ENCODE data around the gene ZNF439. TPM values are rescaled to one million over a fixed set of nuclear protein-coding genes. Genes with fewer than 3 reads are reported as not detected.

ZNF439 gene
- total and polyA plus RNA-seq, 2 of the 13 experiments (the other 11 are each of a cell fraction or from before 2014, with no cell fraction given), result 2.9 to 4.9 TPM

DNA sequence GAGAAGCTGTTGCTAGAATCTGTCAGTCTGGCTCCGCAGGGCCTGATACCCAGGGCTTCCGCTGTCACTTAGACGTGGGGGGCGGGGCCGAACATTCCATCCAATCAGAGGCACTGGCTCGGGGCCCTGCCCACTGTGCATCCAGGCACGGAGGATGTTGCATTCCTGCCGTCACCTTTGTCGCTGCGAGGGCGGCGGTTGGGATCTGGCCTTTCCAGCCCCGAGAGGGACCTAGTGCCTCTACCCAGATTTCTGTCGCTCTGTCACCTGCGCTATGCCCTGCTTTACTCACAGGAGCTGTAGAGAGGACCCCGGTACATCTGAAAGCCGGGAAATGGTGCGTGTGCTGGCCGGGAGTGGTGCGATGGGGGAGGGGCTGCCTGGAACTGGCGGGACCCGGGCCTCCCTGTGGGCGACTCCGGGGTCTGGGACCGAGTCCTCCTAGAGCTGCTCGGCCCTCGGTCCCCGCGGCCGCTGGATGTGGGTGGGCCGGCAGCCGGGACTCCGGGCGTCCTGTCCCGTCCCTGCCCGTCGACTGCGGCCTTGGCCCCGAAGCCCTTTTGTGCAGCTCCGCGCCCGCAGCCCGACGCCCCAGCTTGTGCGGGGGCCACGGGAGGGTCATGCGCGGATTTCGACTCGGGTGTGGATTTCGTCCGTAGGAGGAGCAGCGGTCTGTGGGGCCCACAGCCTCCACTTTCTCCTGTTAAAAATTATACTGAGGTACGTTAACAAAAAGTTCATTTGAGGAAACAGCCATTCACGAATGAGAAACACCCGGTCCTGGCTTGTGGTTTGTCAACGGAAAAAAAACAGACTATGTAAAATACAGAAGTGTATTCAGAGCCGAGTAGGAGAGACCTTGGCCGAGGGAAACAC, at the start of gene ZNF439 (continued):
- TF ChIP-seq ZMYM2 (CRISPR knock-in tag; IDR thresholded peaks at IDR 0.05) (no peak), ZBTB39 (CRISPR knock-in tag; IDR thresholded peaks at IDR 0.05) (no peak), JDP2 (CRISPR knock-in tag; IDR thresholded peaks at IDR 0.05; ENCODE audit: borderline replicate concordance) (no peak), GPN1 (CRISPR knock-in tag; IDR thresholded peaks at IDR 0.05; ENCODE audit: borderline replicate concordance) (no peak), ZNF343 (CRISPR knock-in tag; IDR thresholded peaks at IDR 0.05) (peak; percentile 80; the same call in 1 of the 2 replicates), ZBTB4 (CRISPR knock-in tag; IDR thresholded peaks at IDR 0.05; ENCODE audit: borderline replicate concordance) (no peak), WIZ (CRISPR knock-in tag; IDR thresholded peaks at IDR 0.05) (no peak), ZNF782 (CRISPR knock-in tag; IDR thresholded peaks at IDR 0.05; ENCODE audit: borderline replicate concordance) (peak; percentile 60; the same call in 1 of the 2 replicates), ZNF691 (CRISPR knock-in tag; IDR thresholded peaks at IDR 0.05; ENCODE audit: borderline replicate concordance, low read depth) (no peak), ZNF678 (CRISPR knock-in tag; IDR thresholded peaks at IDR 0.05) (no peak), NCOA2 (CRISPR knock-in tag; IDR thresholded peaks at IDR 0.05) (0 out of 2 replicates have a peak, but pooled peaks have one; percentile 9), KLF16 (CRISPR knock-in tag; IDR thresholded peaks at IDR 0.05) (no peak), FOXK2 (IDR thresholded peaks at IDR 0.05) (no peak), ZNF101 (CRISPR knock-in tag; IDR thresholded peaks at IDR 0.05; ENCODE audit: borderline replicate concordance, low read depth) (no peak), ZKSCAN5 (CRISPR knock-in tag; IDR thresholded peaks at IDR 0.05) (no peak), MXI1 (IDR thresholded peaks at IDR 0.05; ENCODE audit: borderline replicate concordance, low read depth, low read length) (peak; percentile 70; the same call in 1 of the 3 replicates), DMTF1 (CRISPR knock-in tag; IDR thresholded peaks at IDR 0.05) (no peak), GATAD1 (CRISPR knock-in tag; IDR thresholded peaks at IDR 0.05) (no peak), TOE1 (CRISPR knock-in tag; IDR thresholded peaks at IDR 0.05) (no peak)
